ENCODE data around the gene GAS2.

GAS2 gene

DNA sequence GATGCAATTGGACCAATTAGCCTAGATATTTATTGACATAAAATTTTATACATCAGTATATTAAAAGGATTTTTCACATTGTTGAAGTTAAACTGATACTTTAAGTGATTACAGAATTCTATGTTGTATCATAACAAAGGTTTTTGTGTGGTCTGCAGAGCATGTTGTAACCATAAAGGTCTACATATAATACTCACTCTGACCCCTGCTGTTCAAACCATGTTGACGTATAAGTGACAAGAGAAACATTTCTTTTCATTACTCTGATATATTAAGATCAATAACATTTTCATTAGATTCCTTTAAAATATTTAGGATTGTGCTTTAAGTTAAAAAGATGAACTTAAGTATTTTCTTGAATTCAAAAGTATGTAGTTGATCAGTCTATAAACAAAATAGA is 63.9 kb downstream of the GAS2 start:
- ChIA-PET CTCF (no interaction called here), POLR2A (no interaction called here)
- H3K4me3 ChIP-seq (ENCODE audit: low read depth, low read length): no peak overlapping the region
- TF ChIP-seq, protein P1, sequence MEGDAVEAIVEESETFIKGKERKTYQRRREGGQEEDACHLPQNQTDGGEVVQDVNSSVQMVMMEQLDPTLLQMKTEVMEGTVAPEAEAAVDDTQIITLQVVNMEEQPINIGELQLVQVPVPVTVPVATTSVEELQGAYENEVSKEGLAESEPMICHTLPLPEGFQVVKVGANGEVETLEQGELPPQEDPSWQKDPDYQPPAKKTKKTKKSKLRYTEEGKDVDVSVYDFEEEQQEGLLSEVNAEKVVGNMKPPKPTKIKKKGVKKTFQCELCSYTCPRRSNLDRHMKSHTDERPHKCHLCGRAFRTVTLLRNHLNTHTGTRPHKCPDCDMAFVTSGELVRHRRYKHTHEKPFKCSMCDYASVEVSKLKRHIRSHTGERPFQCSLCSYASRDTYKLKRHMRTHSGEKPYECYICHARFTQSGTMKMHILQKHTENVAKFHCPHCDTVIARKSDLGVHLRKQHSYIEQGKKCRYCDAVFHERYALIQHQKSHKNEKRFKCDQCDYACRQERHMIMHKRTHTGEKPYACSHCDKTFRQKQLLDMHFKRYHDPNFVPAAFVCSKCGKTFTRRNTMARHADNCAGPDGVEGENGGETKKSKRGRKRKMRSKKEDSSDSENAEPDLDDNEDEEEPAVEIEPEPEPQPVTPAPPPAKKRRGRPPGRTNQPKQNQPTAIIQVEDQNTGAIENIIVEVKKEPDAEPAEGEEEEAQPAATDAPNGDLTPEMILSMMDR (IDR thresholded peaks at IDR 0.05; ENCODE audit: insufficient read depth, low read length, missing control alignments): no peak
- no peak for DNase-seq (ENCODE audit: low read depth, low spot score)

DNA sequence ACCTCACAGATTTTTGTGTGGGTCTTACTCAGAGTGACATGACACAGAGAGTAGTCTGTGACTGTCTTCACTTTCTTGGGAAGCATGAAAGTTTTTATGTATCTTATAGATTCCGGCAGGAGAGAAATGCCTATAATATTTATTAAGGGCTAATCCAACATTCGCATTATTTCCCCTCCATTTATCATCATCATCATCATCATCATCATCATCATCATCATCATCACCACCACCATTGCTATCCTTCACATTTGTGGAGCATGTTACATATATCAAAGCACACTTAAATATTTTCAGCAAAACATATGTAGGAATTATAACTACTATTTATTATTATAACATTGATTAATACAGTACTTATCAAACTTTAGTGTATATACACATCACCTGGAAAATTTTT is 66.2 kb downstream of the GAS2 start:
- no peak overlapping the region for H3K4me3 ChIP-seq (ENCODE audit: low read depth, low read length)
- TF ChIP-seq, protein P1 (IDR thresholded peaks at IDR 0.05; ENCODE audit: insufficient read depth, low read length, missing control alignments): no peak
- CTCF ChIA-PET: no interaction called here
- POLR2A ChIA-PET: no interaction called here
- DNase-seq (ENCODE audit: low read depth, low spot score): no peak

DNA sequence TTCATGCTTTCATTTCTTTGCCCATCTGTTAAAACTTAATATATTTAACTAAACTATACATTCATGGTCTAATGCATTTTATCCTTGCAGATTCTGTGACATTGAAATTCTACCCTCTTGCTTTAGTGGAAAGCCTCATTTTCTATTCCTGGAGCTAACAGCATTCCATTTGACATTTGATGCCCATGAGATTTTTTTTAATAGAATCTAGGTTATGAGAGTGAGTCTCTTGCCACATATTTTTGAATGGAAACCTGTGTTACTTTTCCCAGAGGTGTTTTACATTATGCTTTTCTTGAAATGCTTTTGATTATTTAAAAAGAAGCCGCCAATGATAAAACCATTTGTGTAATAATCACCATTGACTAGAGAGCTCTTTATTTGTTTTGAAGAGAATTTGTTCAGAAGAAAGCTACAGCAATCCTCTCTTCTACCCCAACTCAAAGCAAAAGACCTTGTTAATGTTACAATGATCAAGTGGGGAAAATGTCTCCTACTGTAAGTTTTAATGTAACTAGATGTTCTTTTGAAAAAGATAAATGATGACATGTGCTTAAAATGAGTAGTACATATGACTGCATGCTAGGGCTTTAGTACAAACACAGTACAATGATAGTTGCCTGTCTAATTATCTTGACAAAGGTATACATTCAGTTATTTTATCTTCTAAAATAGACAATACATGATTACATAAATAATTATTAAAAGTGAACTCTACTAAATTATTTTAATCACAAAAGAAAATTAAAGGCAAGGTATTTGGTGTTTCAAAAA is 67.3 kb downstream of the GAS2 start:
- TF ChIP-seq, protein P1 (IDR thresholded peaks at IDR 0.05; ENCODE audit: insufficient read depth, low read length, missing control alignments): no peak
- no peak for DNase-seq (ENCODE audit: low read depth, low spot score)
- ChIA-PET CTCF (no interaction called here), POLR2A (no interaction called here)
- no peak overlapping the region for H3K4me3 ChIP-seq (ENCODE audit: low read depth, low read length)

DNA sequence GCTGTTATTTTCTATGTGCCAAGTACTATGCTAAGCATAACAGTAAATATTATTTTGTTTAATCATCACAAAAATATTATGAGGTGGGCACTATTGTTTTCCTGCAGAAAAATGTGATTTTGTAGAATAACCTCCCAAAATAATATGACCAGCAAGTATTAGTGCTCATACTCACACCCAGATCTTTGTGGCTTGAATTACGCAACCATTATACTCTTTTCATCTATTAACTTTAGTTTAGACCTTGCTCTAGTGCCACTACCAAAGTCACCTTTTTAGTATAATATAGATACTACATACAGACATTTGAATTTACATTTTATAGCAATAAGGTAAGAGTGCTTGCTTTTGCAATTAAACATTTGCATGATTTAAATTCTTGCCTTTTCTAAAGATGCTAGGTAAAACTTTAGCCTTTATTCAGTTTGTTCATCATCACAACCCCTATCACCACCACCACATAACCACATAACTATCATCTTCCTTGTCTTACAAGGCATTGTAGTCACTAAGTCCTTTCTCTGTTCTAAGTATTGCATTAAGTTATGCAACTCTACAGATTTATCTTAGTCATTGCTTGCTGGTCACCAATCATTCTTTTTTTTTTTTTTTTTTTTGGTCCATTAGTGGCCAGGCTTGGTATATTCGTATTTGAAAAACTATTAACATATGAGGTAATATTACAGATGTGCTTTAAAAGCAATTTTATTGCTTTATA is 68.4 kb downstream of the GAS2 start:
- POLR2A ChIA-PET: no interaction called here
- CTCF ChIA-PET: no interaction called here
- no peak overlapping the region for H3K4me3 ChIP-seq (ENCODE audit: low read depth, low read length)
- DNase-seq (ENCODE audit: low read depth, low spot score): no peak
- TF ChIP-seq, protein P1 (IDR thresholded peaks at IDR 0.05; ENCODE audit: insufficient read depth, low read length, missing control alignments): no peak

DNA sequence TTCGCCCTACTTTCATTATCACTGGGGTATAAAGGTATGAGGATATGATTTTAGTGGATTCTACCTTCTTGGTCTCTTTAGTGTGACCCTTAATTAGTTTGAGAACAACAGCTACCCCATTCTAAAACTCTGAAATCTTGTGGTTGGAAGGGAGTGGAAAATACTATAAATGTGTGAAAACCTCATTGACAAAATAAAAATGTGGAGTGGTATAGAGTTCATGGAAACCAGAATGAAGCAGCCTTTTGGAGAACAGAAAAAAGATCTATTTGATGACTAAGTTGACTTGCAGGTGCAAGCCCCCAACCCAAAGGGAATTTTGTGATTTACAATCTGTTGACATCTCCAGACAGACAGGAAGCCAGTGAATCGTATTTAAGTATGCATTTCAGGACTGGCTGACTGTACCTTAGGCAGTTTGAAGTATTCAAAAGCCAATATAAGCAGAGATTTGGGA is 75.8 kb downstream of the GAS2 start:
- ChIA-PET CTCF (no interaction called here), POLR2A (no interaction called here)
- TF ChIP-seq, protein P1 (IDR thresholded peaks at IDR 0.05; ENCODE audit: insufficient read depth, low read length, missing control alignments): no peak
- H3K4me3 ChIP-seq (ENCODE audit: low read depth, low read length): no peak overlapping the region
- DNase-seq (ENCODE audit: low read depth, low spot score): no peak

DNA sequence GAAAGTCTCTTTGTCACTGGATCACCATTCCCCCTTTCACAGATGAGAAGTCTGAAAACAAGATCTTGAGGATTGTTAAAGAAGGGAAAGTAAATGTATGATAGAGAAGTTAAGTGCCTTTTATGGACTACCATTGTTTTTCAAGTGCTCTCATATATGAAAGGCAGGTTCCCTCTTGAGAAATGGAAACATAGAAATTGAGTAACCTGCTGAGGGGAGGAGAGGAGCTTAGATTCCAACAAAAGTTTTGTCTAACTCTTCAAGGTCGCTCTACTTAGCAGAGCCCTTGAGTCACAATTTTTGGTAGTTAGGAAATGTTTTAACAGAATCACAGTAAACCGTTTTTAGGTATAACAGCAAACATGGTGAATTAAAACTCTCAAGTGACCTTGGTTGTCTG is 83.1 kb downstream of the GAS2 start:
- ChIA-PET POLR2A (no interaction called here), CTCF (no interaction called here)
- TF ChIP-seq, protein P1 (IDR thresholded peaks at IDR 0.05; ENCODE audit: insufficient read depth, low read length, missing control alignments): no peak
- no peak overlapping the region for H3K4me3 ChIP-seq (ENCODE audit: low read depth, low read length)
- DNase-seq (ENCODE audit: low read depth, low spot score): no peak

Measured in AG04449 (cell line).